ENCODE data around the gene SMYD3. TPM values are rescaled to one million over a fixed set of nuclear protein-coding genes. Genes with fewer than 3 reads are reported as not detected.

Gene SMYD3
- total and polyA plus RNA-seq, 2 of the 13 experiments (the other 11 are each of a cell fraction or from before 2014, with no cell fraction given): 27.7 to 35.8 TPM

GRCh38 chr1:246506674-246507481, at the start of gene SMYD3 (continued):
- TF ChIP-seq, protein P1, sequence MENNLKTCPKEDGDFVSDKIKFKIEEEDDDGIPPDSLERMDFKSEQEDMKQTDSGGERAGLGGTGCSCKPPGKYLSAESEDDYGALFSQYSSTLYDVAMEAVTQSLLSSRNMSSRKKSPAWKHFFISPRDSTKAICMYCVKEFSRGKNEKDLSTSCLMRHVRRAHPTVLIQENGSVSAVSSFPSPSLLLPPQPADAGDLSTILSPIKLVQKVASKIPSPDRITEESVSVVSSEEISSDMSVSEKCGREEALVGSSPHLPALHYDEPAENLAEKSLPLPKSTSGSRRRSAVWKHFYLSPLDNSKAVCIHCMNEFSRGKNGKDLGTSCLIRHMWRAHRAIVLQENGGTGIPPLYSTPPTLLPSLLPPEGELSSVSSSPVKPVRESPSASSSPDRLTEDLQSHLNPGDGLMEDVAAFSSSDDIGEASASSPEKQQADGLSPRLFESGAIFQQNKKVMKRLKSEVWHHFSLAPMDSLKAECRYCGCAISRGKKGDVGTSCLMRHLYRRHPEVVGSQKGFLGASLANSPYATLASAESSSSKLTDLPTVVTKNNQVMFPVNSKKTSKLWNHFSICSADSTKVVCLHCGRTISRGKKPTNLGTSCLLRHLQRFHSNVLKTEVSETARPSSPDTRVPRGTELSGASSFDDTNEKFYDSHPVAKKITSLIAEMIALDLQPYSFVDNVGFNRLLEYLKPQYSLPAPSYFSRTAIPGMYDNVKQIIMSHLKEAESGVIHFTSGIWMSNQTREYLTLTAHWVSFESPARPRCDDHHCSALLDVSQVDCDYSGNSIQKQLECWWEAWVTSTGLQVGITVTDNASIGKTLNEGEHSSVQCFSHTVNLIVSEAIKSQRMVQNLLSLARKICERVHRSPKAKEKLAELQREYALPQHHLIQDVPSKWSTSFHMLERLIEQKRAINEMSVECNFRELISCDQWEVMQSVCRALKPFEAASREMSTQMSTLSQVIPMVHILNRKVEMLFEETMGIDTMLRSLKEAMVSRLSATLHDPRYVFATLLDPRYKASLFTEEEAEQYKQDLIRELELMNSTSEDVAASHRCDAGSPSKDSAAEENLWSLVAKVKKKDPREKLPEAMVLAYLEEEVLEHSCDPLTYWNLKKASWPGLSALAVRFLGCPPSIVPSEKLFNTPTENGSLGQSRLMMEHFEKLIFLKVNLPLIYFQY (CRISPR knock-in tag; IDR thresholded peaks at IDR 0.05; ENCODE audit: borderline replicate concordance): 0 out of 2 replicates have a peak, but pooled peaks have one; percentile 10
- TF ChIP-seq ZSCAN31 (CRISPR knock-in tag; IDR thresholded peaks at IDR 0.05; ENCODE audit: low read depth): no peak
- no peak for TF ChIP-seq AFF4 (CRISPR knock-in tag; IDR thresholded peaks at IDR 0.05)
- no peak for TF ChIP-seq ZBTB26 (CRISPR knock-in tag; IDR thresholded peaks at IDR 0.05; ENCODE audit: borderline replicate concordance)
- TF ChIP-seq, protein P2, sequence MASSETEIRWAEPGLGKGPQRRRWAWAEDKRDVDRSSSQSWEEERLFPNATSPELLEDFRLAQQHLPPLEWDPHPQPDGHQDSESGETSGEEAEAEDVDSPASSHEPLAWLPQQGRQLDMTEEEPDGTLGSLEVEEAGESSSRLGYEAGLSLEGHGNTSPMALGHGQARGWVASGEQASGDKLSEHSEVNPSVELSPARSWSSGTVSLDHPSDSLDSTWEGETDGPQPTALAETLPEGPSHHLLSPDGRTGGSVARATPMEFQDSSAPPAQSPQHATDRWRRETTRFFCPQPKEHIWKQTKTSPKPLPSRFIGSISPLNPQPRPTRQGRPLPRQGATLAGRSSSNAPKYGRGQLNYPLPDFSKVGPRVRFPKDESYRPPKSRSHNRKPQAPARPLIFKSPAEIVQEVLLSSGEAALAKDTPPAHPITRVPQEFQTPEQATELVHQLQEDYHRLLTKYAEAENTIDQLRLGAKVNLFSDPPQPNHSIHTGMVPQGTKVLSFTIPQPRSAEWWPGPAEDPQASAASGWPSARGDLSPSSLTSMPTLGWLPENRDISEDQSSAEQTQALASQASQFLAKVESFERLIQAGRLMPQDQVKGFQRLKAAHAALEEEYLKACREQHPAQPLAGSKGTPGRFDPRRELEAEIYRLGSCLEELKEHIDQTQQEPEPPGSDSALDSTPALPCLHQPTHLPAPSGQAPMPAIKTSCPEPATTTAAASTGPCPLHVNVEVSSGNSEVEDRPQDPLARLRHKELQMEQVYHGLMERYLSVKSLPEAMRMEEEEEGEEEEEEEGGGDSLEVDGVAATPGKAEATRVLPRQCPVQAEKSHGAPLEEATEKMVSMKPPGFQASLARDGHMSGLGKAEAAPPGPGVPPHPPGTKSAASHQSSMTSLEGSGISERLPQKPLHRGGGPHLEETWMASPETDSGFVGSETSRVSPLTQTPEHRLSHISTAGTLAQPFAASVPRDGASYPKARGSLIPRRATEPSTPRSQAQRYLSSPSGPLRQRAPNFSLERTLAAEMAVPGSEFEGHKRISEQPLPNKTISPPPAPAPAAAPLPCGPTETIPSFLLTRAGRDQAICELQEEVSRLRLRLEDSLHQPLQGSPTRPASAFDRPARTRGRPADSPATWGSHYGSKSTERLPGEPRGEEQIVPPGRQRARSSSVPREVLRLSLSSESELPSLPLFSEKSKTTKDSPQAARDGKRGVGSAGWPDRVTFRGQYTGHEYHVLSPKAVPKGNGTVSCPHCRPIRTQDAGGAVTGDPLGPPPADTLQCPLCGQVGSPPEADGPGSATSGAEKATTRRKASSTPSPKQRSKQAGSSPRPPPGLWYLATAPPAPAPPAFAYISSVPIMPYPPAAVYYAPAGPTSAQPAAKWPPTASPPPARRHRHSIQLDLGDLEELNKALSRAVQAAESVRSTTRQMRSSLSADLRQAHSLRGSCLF (CRISPR knock-in tag; IDR thresholded peaks at IDR 0.05; ENCODE audit: borderline replicate concordance): no peak
- TF ChIP-seq, protein P3, sequence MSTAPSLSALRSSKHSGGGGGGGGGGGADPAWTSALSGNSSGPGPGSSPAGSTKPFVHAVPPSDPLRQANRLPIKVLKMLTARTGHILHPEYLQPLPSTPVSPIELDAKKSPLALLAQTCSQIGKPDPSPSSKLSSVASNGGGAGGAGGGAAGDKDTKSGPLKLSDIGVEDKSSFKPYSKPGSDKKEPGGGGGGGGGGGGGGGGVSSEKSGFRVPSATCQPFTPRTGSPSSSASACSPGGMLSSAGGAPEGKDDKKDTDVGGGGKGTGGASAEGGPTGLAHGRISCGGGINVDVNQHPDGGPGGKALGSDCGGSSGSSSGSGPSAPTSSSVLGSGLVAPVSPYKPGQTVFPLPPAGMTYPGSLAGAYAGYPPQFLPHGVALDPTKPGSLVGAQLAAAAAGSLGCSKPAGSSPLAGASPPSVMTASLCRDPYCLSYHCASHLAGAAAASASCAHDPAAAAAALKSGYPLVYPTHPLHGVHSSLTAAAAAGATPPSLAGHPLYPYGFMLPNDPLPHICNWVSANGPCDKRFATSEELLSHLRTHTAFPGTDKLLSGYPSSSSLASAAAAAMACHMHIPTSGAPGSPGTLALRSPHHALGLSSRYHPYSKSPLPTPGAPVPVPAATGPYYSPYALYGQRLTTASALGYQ (CRISPR knock-in tag; IDR thresholded peaks at IDR 0.05): 0 out of 2 replicates have a peak, but pooled peaks have one; percentile 12
- no peak for TF ChIP-seq MBNL3 (CRISPR knock-in tag; conservative IDR thresholded peaks at IDR 0.05)
